Astrocyte of the cerebellum (primary cell): ENCODE measurements around the gene TMEM161B.
"Not testable (repeated sequence)": the region's sequence is repeated elsewhere in the genome, so short reads cannot be mapped to it uniquely, and the experiment has no call there.

Experiments used
- DNase-seq: peaks from one replicate; pipeline ENCODE4 v3.0.0-alpha.2; 2011; ENCODE audit warnings: low read depth
- H3K4me3 ChIP-seq: 2 replicates; pipeline ENCODE4 v1.5.1; 2011; ENCODE audit warnings: mild to moderate bottlenecking, low read depth, low read length, moderate library complexity
- CTCF ChIP-seq: IDR thresholded peaks from 2 replicates; pipeline ENCODE4 v1.5.1; 2012; ENCODE audit warnings: low read length, low read depth, moderate library complexity, mild to moderate bottlenecking; ENCODE audit errors: missing control alignments
- in situ Hi-C: cut with HindIII; loops from 2 replicates; pipeline ENCODE4 v1.10.0; 2017; ENCODE audit warnings: low sequenced_read_pairs

The TMEM161B gene

GRCh38 chr5:88287302-88287701 lies 18.7 kb upstream of the TMEM161B start:
- no peak for TF ChIP-seq CTCF
- DNase-seq, result no peak
- no peak overlapping the region for H3K4me3 ChIP-seq
- in situ Hi-C loops, result no loop called here

GRCh38 chr5:88283690-88284089 lies 15.0 kb upstream of the TMEM161B start:
- in situ Hi-C loops, result no loop called here
- no peak overlapping the region for H3K4me3 ChIP-seq
- DNase-seq, result no peak
- TF ChIP-seq CTCF, result no peak

GRCh38 chr5:88281322-88281721 lies 12.7 kb upstream of the TMEM161B start:
- DNase-seq, result no peak
- no peak for TF ChIP-seq CTCF
- no peak overlapping the region for H3K4me3 ChIP-seq
- in situ Hi-C loops, result no loop called here

- in situ Hi-C loops, result no loop called here
- TF ChIP-seq CTCF, result no peak
- H3K4me3 ChIP-seq, result no peak overlapping the region
- DNase-seq, result no peak
These were observed 10.9 kb upstream of the TMEM161B start for GRCh38 chr5:88279584-88279983.

- in situ Hi-C loops, result no loop called here
- DNase-seq, result no peak
- no peak for TF ChIP-seq CTCF
- H3K4me3 ChIP-seq, result no peak overlapping the region
These were observed 7.7 kb upstream of the TMEM161B start for GRCh38 chr5:88276378-88276777.

- TF ChIP-seq CTCF, result no peak
- no peak overlapping the region for H3K4me3 ChIP-seq
- in situ Hi-C loops, result no loop called here
- no peak for DNase-seq
These were observed 6.9 kb upstream of the TMEM161B start for GRCh38 chr5:88275581-88275980.

- TF ChIP-seq CTCF, result no peak
- peak overlapping the region; percentile 99 for H3K4me3 ChIP-seq
These were observed 652 bp upstream of the TMEM161B start for GRCh38 chr5:88269222-88269771.

GRCh38 chr5:88264565-88264964 lies 4.1 kb downstream of the TMEM161B start:
- DNase-seq, H3K4me3 ChIP-seq: not testable (repeated sequence)
- in situ Hi-C loops, result loop anchor here (10.0 kb wide), 1 partner anchor 120 kb away; no protein-coding TSS in a partner anchor

More at GRCh38 chr5:88269222-88269771, 652 bp upstream of the TMEM161B start:
- no peak for DNase-seq
- in situ Hi-C loops, result loop anchor here (10.0 kb wide), 1 partner anchor 124 kb away; no protein-coding TSS in a partner anchor
